Adrenal gland (tissue), 12 donors: Measurements from ENCODE around the gene WDR1. TPM values are rescaled to one million over a fixed set of nuclear protein-coding genes. Genes with fewer than 3 reads are reported as not detected.

ENCODE experiments used
- DNase-seq, 7 donors: peaks; one replicate each; pipeline ENCODE4 v3.0.0-alpha.2; 2019 to 2020
- H3K27ac ChIP-seq, 5 donors: fragments of 200-600 bp; sonication (generic) in 4 of 5; 1 replicate in 3 of 5; 2 replicates in 2 of 5; pipeline versions ENCODE4 v1.5.1 to v1.8.0; 2016 to 2020; ENCODE audit warnings: mild to moderate bottlenecking in 1 of 5
- H3K27me3 ChIP-seq: fragments of 200-600 bp; 2 replicates; pipeline ENCODE4 v1.8.0; 2021
- H3K36me3 ChIP-seq, 2 donors: fragments of 200-600 bp; replicated peaks in 1 of 2; 1 replicate in 1 of 2; 2 replicates in 1 of 2; pipeline versions ENCODE4 v1.5.1 to v1.8.0; 2018 to 2022
- H3K4me1 ChIP-seq, 2 donors: fragments of 200-600 bp; replicated peaks in 1 of 2; 1 replicate in 1 of 2; 2 replicates in 1 of 2; pipeline versions ENCODE4 v1.5.1 to v1.8.0; 2018 to 2021
- H3K4me3 ChIP-seq, 4 donors: fragments of 200-600 bp; sonication (generic) in 3 of 4; one replicate each; pipeline ENCODE4 v1.5.1; 2016 to 2018
- H3K9me3 ChIP-seq, 3 donors: fragments of 200-600 bp; sonication (generic) in 1 of 3; replicated peaks in 1 of 3; 1 replicate in 2 of 3; 2 replicates in 1 of 3; pipeline versions ENCODE4 v1.5.1 to v1.8.0; 2016 to 2021
- POLR2A ChIP-seq, 2 donors: fragments of 450-650 bp; IDR thresholded peaks; one replicate each; pipeline ENCODE4 v1.6.1; 2017; ENCODE audit warnings: antibody characterized with exemption in 2 of 2, mild to moderate bottlenecking in 2 of 2, moderate library complexity in 1 of 2
- WGBS, 4 donors: extraction: QIAGEN DNeasy Blood & Tissue Kit in 2 of 4; methylation state at CpG; one replicate each; pipeline versions ENCODE4 v1.1.5 to v1.1.7; 2013 to 2017; 5-methylcytosine and 5-hydroxymethylcytosine counted together
- intact Hi-C, 2 donors: fragments of 100-400 bp; cut with DNase I; formaldehyde crosslinking; loops; one replicate each; pipeline versions ENCODE4 v1.14.1 to v1.15.0; 2022 to 2023
- polyA plus RNA-seq, 3 donors: library from polyadenylated mRNA; stranded (reverse); fragments of 200-250 nt in 2 of 3; fragments of 350-450 nt in 1 of 3; fragmentation: Illumina TruSeq in 1 of 3; extraction: RNeasy Lipid Tissue Mini Kit (QIAGEN cat#74804) in 1 of 3; gene quantifications; one replicate each; pipeline ENCODE4 v1.2.3, GENCODE V29; 2013 to 2014
- total RNA-seq, 9 donors: library from RNA; depleted of rRNA in 4 of 9; stranded (reverse); fragments of >200 nt in 4 of 9; fragments of 120-200 nt in 1 of 9; fragmentation: NEBNext Ultra II Directional in 1 of 9; extraction: Animal tissue kit (Norgen Biotek cat#: 25700) in 1 of 9; gene quantifications; one replicate each; pipeline versions ENCODE4 v1.1.0 to v1.2.4, GENCODE V29; 2013 to 2023
- TF ChIP-seq, protein P1 (sequence below), 6 experiments: fragments of 450-650 bp in 4 of 6; fragments of 200-600 bp in 2 of 6; sonication (generic) in 1 of 6; IDR thresholded peaks; 1 replicate in 5 of 6; 2 replicates in 1 of 6; pipeline versions ENCODE4 v1.5.1 to v1.8.0; 2016 to 2021; ENCODE audit warnings: antibody characterized with exemption in 6 of 6, mild to moderate bottlenecking in 2 of 6, moderate library complexity in 1 of 6
- donor health status: healthy with polysubstance abuse.
- donor health status: Bipolar disorder and iron deficiency.
- donor health status: DM: yes; HTN: yes; CAD: no.
- donor health status: DM: no; HTN: no; CAD: no.
- donor health status: DM: no; HTN: no; CAD: no.
- donor health status: DM: yes; HTN: yes; CAD: no.

WDR1 gene
- total and polyA plus RNA-seq, 12 donors, result 66.5 to 228 (median 143) TPM

DNA sequence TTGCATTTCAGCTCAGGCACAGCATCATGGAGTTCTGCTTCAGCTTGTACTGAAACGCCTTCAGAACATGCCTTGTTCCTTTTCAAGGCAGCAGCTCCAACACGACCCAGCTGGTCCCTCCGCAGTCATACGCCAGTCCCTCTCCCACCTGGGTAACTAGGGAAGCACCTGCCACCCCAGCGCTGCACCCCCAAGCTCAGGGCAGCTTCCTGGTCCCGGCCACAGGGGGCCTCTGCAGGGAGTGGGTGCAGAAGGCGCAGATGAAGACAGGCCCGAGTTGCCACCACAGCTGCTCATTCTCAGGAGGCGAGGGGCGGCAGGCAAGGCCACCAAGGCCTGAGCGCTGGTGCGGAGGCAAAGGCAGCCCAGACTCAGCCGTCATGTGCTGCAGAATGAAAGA lies 21.8 kb downstream of the WDR1 start:
- peaks cover 0 to 70% of the 10 kb centered on the region in 2 donors for H3K36me3 ChIP-seq
- H3K9me3 ChIP-seq, result no peaks in the 10 kb centered on the region
- intact Hi-C loops, result no loop called here
- peak overlapping the region in 1 of 5 donors; percentile 79 for H3K27ac ChIP-seq
- H3K27me3 ChIP-seq, result no peaks in the 10 kb centered on the region
- H3K4me3 ChIP-seq, result no peak overlapping the region
- peaks cover 27 to 66% of the 10 kb centered on the region in 2 donors for H3K4me1 ChIP-seq
- TF ChIP-seq POLR2A (IDR thresholded peaks at IDR 0.05), result no peak
- WGBS, 4 donors, result 79 to 90% (median 83%) methylated on average over 9 to 13 of the region's 13 CpGs
- DNase-seq, result no peak

DNA sequence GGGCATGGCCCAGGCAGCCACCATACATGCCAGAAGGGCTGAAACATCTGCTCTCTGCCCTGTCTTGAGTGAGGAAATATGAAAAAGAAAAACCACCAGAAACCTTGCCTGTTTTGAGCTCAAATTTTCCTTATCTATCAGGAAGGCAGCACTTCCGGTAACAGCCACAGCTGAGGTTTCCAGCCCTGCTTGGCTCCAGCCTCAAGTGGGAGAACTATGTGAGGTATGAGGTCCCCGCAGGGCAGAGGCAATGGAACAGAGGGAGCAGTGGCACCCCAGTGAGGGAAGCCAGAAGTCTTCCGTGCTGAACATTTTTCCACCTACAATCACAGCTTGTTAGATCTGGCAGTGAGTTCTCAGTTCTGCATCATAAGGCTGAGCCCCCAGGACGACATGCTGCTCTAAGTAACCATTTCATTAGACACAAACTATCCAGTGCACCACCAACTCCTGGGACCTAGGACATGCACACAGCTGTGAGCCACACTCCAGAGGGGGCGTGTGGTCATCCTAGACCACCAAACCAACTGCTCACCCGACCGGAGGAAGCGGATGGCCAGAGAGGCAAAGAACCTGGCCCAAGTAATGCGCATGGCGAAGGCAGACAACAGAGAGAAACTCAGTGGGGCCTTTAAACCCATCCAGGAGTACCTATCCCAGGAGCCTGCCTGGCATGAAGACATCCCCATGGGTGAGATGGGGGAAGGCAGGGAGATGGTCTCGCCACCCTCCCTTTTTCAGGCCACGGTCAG lies 22.6 kb downstream of the WDR1 start:
- intact Hi-C loops, result no loop called here
- peaks cover 24 to 62% of the 10 kb centered on the region in 2 donors for H3K4me1 ChIP-seq
- peaks cover 0 to 71% of the 10 kb centered on the region in 2 donors for H3K36me3 ChIP-seq
- no peak overlapping the region for H3K4me3 ChIP-seq
- peak overlapping the region in 3 of 5 donors; percentile 28 to 79 (median 65) for H3K27ac ChIP-seq
- TF ChIP-seq, protein P1, sequence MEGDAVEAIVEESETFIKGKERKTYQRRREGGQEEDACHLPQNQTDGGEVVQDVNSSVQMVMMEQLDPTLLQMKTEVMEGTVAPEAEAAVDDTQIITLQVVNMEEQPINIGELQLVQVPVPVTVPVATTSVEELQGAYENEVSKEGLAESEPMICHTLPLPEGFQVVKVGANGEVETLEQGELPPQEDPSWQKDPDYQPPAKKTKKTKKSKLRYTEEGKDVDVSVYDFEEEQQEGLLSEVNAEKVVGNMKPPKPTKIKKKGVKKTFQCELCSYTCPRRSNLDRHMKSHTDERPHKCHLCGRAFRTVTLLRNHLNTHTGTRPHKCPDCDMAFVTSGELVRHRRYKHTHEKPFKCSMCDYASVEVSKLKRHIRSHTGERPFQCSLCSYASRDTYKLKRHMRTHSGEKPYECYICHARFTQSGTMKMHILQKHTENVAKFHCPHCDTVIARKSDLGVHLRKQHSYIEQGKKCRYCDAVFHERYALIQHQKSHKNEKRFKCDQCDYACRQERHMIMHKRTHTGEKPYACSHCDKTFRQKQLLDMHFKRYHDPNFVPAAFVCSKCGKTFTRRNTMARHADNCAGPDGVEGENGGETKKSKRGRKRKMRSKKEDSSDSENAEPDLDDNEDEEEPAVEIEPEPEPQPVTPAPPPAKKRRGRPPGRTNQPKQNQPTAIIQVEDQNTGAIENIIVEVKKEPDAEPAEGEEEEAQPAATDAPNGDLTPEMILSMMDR (IDR thresholded peaks at IDR 0.05), result no peak
- TF ChIP-seq POLR2A (IDR thresholded peaks at IDR 0.05), result no peak
- DNase-seq, result peak in 4 of 7 donors; percentile 42 to 77 (median 64)
- no peaks in the 10 kb centered on the region for H3K9me3 ChIP-seq
- WGBS, 4 donors, result 68 to 78% (median 75%) methylated on average over 8 to 12 of the region's 12 CpGs
- no peaks in the 10 kb centered on the region for H3K27me3 ChIP-seq

GRCh38 chr4:10093271-10093621 lies 23.4 kb downstream of the WDR1 start:
- Histone ChIP-seq H3K9me3 (no peaks in the 10 kb centered on the region), H3K4me1 (peaks cover 17 to 56% of the 10 kb centered on the region in 2 donors), H3K27me3 (no peaks in the 10 kb centered on the region), H3K4me3 (no peak overlapping the region), H3K27ac (peak overlapping the region in 3 of 5 donors; percentile 28 to 79 (median 65)), H3K36me3 (peaks cover 0 to 71% of the 10 kb centered on the region in 2 donors)
- intact Hi-C loops, result no loop called here
- no peak for DNase-seq
- TF ChIP-seq POLR2A (IDR thresholded peaks at IDR 0.05), result no peak
- TF ChIP-seq, protein P1 (IDR thresholded peaks at IDR 0.05), result no peak
- WGBS, 4 donors, result 81 to 89% methylated on average over 11 of the region's 11 CpGs; no CpG with 5 or more reads in 2 of the 4 donors

GRCh38 chr4:10092481-10093270 lies 23.9 kb downstream of the WDR1 start:
- Histone ChIP-seq H3K36me3 (peaks cover 0 to 72% of the 10 kb centered on the region in 2 donors), H3K27ac (peak overlapping the region in 2 of 5 donors; percentile 65 to 79), H3K27me3 (no peaks in the 10 kb centered on the region), H3K4me3 (no peak overlapping the region), H3K9me3 (no peaks in the 10 kb centered on the region), H3K4me1 (peaks cover 16 to 52% of the 10 kb centered on the region in 2 donors)
- TF ChIP-seq, protein P1 (IDR thresholded peaks at IDR 0.05), result no peak
- TF ChIP-seq POLR2A (IDR thresholded peaks at IDR 0.05), result no peak
- WGBS, 4 donors, result 53 to 61% (median 55%) methylated on average over 10 to 19 of the region's 19 CpGs
- DNase-seq, result no peak
- intact Hi-C loops, result no loop called here
